PC-3 (cell line): ENCODE results near the gene ESRP2.

Experiments
- CTCF ChIP-seq: fragments of 300-600 bp; sonication (generic); conservative IDR thresholded peaks from 2 replicates; pipeline ENCODE4 v1.5.1; 2017; ENCODE audit warnings: antibody characterized with exemption, low read depth, mild to moderate bottlenecking, low read length
- EZH2 ChIP-seq: fragments of 300-600 bp; sonication (generic); IDR thresholded peaks from one replicate; pipeline ENCODE4 v1.6.1; 2017; ENCODE audit warnings: antibody characterized with exemption, mild to moderate bottlenecking, low read length; ENCODE audit not compliant: unreplicated experiment

GRCh38 chr16:68279726-68280558, 44.0 kb upstream of the ESRP2 start:
- TF ChIP-seq CTCF (no peak), EZH2 (no peak)
